Spinal cord (tissue), 10 donors: ENCODE measurements around the gene CCR5. TPM values are rescaled to one million over a fixed set of nuclear protein-coding genes. Genes with fewer than 3 reads are reported as not detected.
"Not testable (repeated sequence)": the region's sequence is repeated elsewhere in the genome, so short reads cannot be mapped to it uniquely, and the experiment has no call there.

Experiments used
- DNase-seq, 6 donors: peaks; one replicate each; pipeline versions ENCODE4 v3.0.0 to v3.0.0-alpha.2; 2013 to 2015; ENCODE audit warnings: low spot score in 6 of 6, low read depth in 4 of 6
- H3K27ac ChIP-seq: one replicate; pipeline ENCODE4 v1.5.1; 2013; ENCODE audit warnings: low read depth, low read length, control low read depth
- H3K27me3 ChIP-seq: one replicate; pipeline ENCODE4 v1.6.1; 2013; ENCODE audit warnings: low read length; ENCODE audit not compliant: control insufficient read depth, insufficient read depth
- H3K36me3 ChIP-seq: one replicate; pipeline ENCODE4 v1.6.1; 2013; ENCODE audit warnings: low read length; ENCODE audit not compliant: control insufficient read depth, insufficient read depth
- H3K4me1 ChIP-seq: one replicate; pipeline ENCODE4 v1.6.1; 2013; ENCODE audit warnings: low read length; ENCODE audit not compliant: control insufficient read depth, insufficient read depth
- H3K4me3 ChIP-seq: one replicate; pipeline ENCODE4 v1.5.1; 2013; ENCODE audit warnings: low read depth, low read length, control low read depth
- H3K9me3 ChIP-seq: one replicate; pipeline ENCODE4 v1.6.1; 2013; ENCODE audit warnings: low read length; ENCODE audit not compliant: control insufficient read depth, insufficient read depth
- WGBS: methylation state at CpG from one replicate; pipeline ENCODE4 v1.1.5; 2013; ENCODE audit warnings: missing lambda C conversion rate; ENCODE audit not compliant: insufficient coverage; 5-methylcytosine and 5-hydroxymethylcytosine counted together
- polyA plus RNA-seq, 2 donors: library from polyadenylated mRNA; unstranded; fragments of 120-200 nt; gene quantifications; one replicate each; pipeline ENCODE4 v1.2.1, GENCODE V29; 2013; ENCODE audit not compliant: insufficient read length in 2 of 2
- total RNA-seq, 2 donors: library from RNA; depleted of rRNA in 1 of 2; stranded (reverse); fragments of 120-200 nt in 1 of 2; fragments of >200 nt in 1 of 2; gene quantifications; one replicate each; pipeline versions ENCODE4 v1.2.3 to v1.2.4, GENCODE V29; 2013 to 2014
- donor health status: healthy.

Gene CCR5
- total and polyA plus RNA-seq, 4 donors, result 0.11 to 0.79 (median 0.35) TPM

GRCh38 chr3:46380471-46381221, 9.9 kb downstream of the CCR5 start:
- WGBS, result 17% methylated on average over 1 of the region's 8 CpGs
- H3K36me3 ChIP-seq, result no peaks in the 10 kb centered on the region
- no peak overlapping the region for H3K27ac ChIP-seq
- H3K27me3 ChIP-seq, result no peaks in the 10 kb centered on the region
- peaks cover 3% of the 10 kb centered on the region for H3K4me1 ChIP-seq
- no peak overlapping the region for H3K4me3 ChIP-seq
- DNase-seq, result peak in 1 of 6 donors; percentile 90
- no peaks in the 10 kb centered on the region for H3K9me3 ChIP-seq

GRCh38 chr3:46381625-46382024, 10.9 kb downstream of the CCR5 start:
- Histone ChIP-seq H3K27me3 (no peaks in the 10 kb centered on the region), H3K9me3 (no peaks in the 10 kb centered on the region), H3K36me3 (no peaks in the 10 kb centered on the region), H3K27ac (no peak overlapping the region), H3K4me1 (peaks cover 3% of the 10 kb centered on the region), H3K4me3 (no peak overlapping the region)
- WGBS, result 77% methylated on average over 2 of the region's 3 CpGs
- DNase-seq, result no peak

DNA sequence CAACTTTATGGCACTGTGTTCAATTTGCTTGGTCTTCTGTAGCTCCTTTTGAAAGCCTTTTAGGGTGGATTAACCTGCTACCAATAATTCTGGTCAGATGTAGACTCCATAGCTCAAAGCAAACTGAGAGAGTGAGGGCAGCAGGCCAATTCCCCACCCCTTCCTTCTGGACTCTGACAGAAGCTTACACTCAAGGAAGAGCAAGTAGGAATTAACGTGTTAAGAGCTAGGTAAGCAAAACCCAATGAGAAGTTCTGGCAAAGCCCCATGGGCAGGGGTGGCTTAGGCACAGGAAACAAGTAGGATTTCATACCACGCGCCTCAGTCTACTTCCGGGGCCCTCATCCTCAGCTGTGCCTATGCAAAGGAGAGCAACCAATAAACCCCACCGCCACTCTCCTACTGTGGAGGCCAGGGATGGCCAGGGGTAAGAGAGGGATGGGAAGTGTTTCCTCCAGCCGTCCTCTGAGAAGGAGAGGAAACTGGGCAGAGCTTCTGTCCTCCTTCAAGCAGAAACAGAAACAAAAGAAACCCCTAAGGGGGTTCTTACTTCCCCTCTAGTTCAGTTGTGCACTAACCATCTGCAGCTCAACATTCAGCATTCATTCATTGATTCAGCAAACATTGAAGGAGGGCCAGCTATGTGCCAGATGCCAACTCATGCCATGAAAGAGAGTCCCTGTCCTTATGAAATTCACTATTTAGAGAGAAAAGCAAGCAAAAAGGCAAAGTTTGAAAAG, 12.6 kb downstream of the CCR5 start:
- Histone ChIP-seq H3K9me3 (no peaks in the 10 kb centered on the region), H3K27ac (no peak overlapping the region), H3K4me3 (no peak overlapping the region), H3K36me3 (no peaks in the 10 kb centered on the region), H3K4me1 (peaks cover 3% of the 10 kb centered on the region), H3K27me3 (no peaks in the 10 kb centered on the region)
- DNase-seq, result peak in 1 of 6 donors; percentile 41
- 67% methylated on average over 1 of the region's 6 CpGs for WGBS

GRCh38 chr3:46383951-46384330, 13.2 kb downstream of the CCR5 start:
- Histone ChIP-seq H3K9me3 (no peaks in the 10 kb centered on the region), H3K36me3 (no peaks in the 10 kb centered on the region), H3K4me1 (peaks cover 3% of the 10 kb centered on the region), H3K27ac (no peak overlapping the region), H3K4me3 (no peak overlapping the region), H3K27me3 (no peaks in the 10 kb centered on the region)
- no peak for DNase-seq
- 56% methylated on average over 2 of the region's 5 CpGs for WGBS

GRCh38 chr3:46386205-46386604, 15.5 kb downstream of the CCR5 start:
- DNase-seq, result no peak
- Histone ChIP-seq H3K4me1 (no peaks in the 10 kb centered on the region), H3K36me3 (no peaks in the 10 kb centered on the region), H3K27ac (no peak overlapping the region), H3K27me3 (no peaks in the 10 kb centered on the region), H3K4me3 (no peak overlapping the region), H3K9me3 (no peaks in the 10 kb centered on the region)
- 75% methylated on average over 4 of the region's 4 CpGs for WGBS

GRCh38 chr3:46388847-46389246, 18.1 kb downstream of the CCR5 start:
- 95% methylated on average over 4 of the region's 4 CpGs for WGBS
- H3K4me1 ChIP-seq, H3K27me3 ChIP-seq, H3K4me3 ChIP-seq, H3K36me3 ChIP-seq, H3K27ac ChIP-seq, H3K9me3 ChIP-seq, DNase-seq: not testable (repeated sequence)

- H3K36me3 ChIP-seq, result no peaks in the 10 kb centered on the region
- WGBS, result 86% methylated on average over 6 of the region's 6 CpGs
- DNase-seq, result no peak
- H3K9me3 ChIP-seq, result no peaks in the 10 kb centered on the region
- no peaks in the 10 kb centered on the region for H3K4me1 ChIP-seq
- no peak overlapping the region for H3K4me3 ChIP-seq
- no peaks in the 10 kb centered on the region for H3K27me3 ChIP-seq
- no peak overlapping the region for H3K27ac ChIP-seq
Measured at GRCh38 chr3:46389306-46389705, 18.6 kb downstream of the CCR5 start.

- not testable (repeated sequence) for H3K27ac ChIP-seq, DNase-seq
- WGBS, result 96% methylated on average over 5 of the region's 5 CpGs
Measured at GRCh38 chr3:46391526-46391925, 20.8 kb downstream of the CCR5 start.

DNA sequence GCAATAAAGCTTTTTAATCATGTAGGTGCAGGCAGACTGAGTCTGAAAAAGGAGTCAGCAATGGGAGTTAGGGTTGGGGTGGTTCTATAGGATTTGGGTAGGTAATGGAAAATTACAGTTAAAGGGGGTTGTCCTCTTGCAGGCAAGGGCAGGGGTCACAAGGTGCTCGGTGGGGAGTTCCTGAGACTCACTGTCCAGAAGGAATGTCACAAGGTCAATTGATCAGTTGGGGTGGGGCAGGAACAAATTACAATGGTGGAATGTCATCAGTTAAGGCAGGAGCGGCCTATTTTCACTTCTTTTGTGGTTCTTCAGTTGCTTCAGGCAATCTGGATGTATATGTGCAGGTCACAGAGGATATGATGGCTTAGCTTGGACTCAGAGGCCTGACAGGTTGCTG, 22.3 kb downstream of the CCR5 start:
- no peaks in the 10 kb centered on the region for H3K36me3 ChIP-seq
- no peak overlapping the region for H3K4me3 ChIP-seq
- DNase-seq, result no peak
- H3K27ac ChIP-seq, result no peak overlapping the region
- WGBS, result 80% methylated on average over 1 of the region's 2 CpGs
- H3K4me1 ChIP-seq, result no peaks in the 10 kb centered on the region
- no peaks in the 10 kb centered on the region for H3K9me3 ChIP-seq
- no peaks in the 10 kb centered on the region for H3K27me3 ChIP-seq

More at GRCh38 chr3:46391526-46391925, 20.8 kb downstream of the CCR5 start:
- not testable (repeated sequence) for H3K9me3 ChIP-seq, H3K36me3 ChIP-seq, H3K27me3 ChIP-seq, H3K4me1 ChIP-seq, H3K4me3 ChIP-seq
